ENCODE measurements around the gene ZNF814.
"Not testable (repeated sequence)": the region's sequence is repeated elsewhere in the genome, so short reads cannot be mapped to it uniquely, and the experiment has no call there.

ZNF814 gene

GRCh38 chr19:57814505-57815246, 74.2 kb downstream of the ZNF814 start, which contains the start of gene ZNF552:
ZNF552 (minus strand) TSS chr19:57814913; CDS start chr19:57814743, 170 bp downstream.
- Histone ChIP-seq H2AFZ (ENCODE audit: low read length) (peak within 1 kb of the TSS; percentile 90), H3K9ac (ENCODE audit: low read length) (peak within 1 kb of the TSS; percentile 82), H4K20me1 (ENCODE audit: insufficient read depth, low read length) (no peaks in the 10 kb centered on the region), H3K9me3 (replicated peaks; ENCODE audit: insufficient read depth, low read length) (no peaks in the 10 kb centered on the region), H3K27me3 (replicated peaks; ENCODE audit: insufficient read depth, low read length) (no peaks in the 10 kb centered on the region), H3K9me2 (replicated peaks; ENCODE audit: insufficient read depth, low read length) (no peaks in the 10 kb centered on the region), H3K36me3 (replicated peaks; ENCODE audit: insufficient read depth, low read length) (no peaks in the 10 kb centered on the region), H3K79me2 (ENCODE audit: low read length) (peaks cover 18% of the 10 kb centered on the region), H3K27ac (ENCODE audit: low read length) (peak within 1 kb of the TSS; percentile 35; the same call in 1 of the 2 replicates), H3K4me3 (ENCODE audit: low read length) (peak within 1 kb of the TSS; percentile 91), H3K4me1 (ENCODE audit: low read length) (no peaks in the 10 kb centered on the region), H3K4me2 (ENCODE audit: low read depth, low read length) (peak within 1 kb of the TSS; percentile 82), H3F3A (ENCODE audit: insufficient read depth, low read length) (no peaks in the 10 kb centered on the region; the same call in 1 of the 2 replicates)
- peak; percentile 86 for DNase-seq
- no peak for TF ChIP-seq CTCF (IDR thresholded peaks at IDR 0.05; ENCODE audit: low read length)
- TF ChIP-seq EZH2 (optimal IDR thresholded peaks at IDR 0.05; ENCODE audit: low read depth, low read length): no peak
- no peak for TF ChIP-seq EZH2phosphoT487 (IDR thresholded peaks at IDR 0.05; ENCODE audit: low read length)

- H3K4me2 ChIP-seq (ENCODE audit: low read depth, low read length): peak overlapping the region; percentile 82
- no peaks in the 10 kb centered on the region for H3K4me1 ChIP-seq (ENCODE audit: low read length)
- no peaks in the 10 kb centered on the region for H3K9me2 ChIP-seq (replicated peaks; ENCODE audit: insufficient read depth, low read length)
- H3K79me2 ChIP-seq (ENCODE audit: low read length): peaks cover 13% of the 10 kb centered on the region
- peak overlapping the region; percentile 82 for H3K9ac ChIP-seq (ENCODE audit: low read length)
- H3K27ac ChIP-seq (ENCODE audit: low read length): peak overlapping the region; percentile 35; the same call in 1 of the 2 replicates
- no peaks in the 10 kb centered on the region for H3K27me3 ChIP-seq (replicated peaks; ENCODE audit: insufficient read depth, low read length)
- H2AFZ ChIP-seq (ENCODE audit: low read length): peak overlapping the region; percentile 90
- DNase-seq: no peak
- TF ChIP-seq EZH2 (optimal IDR thresholded peaks at IDR 0.05; ENCODE audit: low read depth, low read length): no peak
- TF ChIP-seq CTCF (IDR thresholded peaks at IDR 0.05; ENCODE audit: low read length): no peak
- no peak for TF ChIP-seq EZH2phosphoT487 (IDR thresholded peaks at IDR 0.05; ENCODE audit: low read length)
- no peaks in the 10 kb centered on the region for H3K9me3 ChIP-seq (replicated peaks; ENCODE audit: insufficient read depth, low read length)
- H3K36me3 ChIP-seq (replicated peaks; ENCODE audit: insufficient read depth, low read length): no peaks in the 10 kb centered on the region
- no peaks in the 10 kb centered on the region for H3F3A ChIP-seq (ENCODE audit: insufficient read depth, low read length)
- peak overlapping the region; percentile 91 for H3K4me3 ChIP-seq (ENCODE audit: low read length)
- H4K20me1 ChIP-seq (ENCODE audit: insufficient read depth, low read length): no peaks in the 10 kb centered on the region
Observed at GRCh38 chr19:57813919-57814504, 74.8 kb downstream of the ZNF814 start.

- H2AFZ ChIP-seq (ENCODE audit: low read length); H3K9me2 ChIP-seq (replicated peaks; ENCODE audit: insufficient read depth, low read length); H3K4me2 ChIP-seq (ENCODE audit: low read depth, low read length); H3K9me3 ChIP-seq (replicated peaks; ENCODE audit: insufficient read depth, low read length); DNase-seq; H3K9ac ChIP-seq (ENCODE audit: low read length); H3K36me3 ChIP-seq (replicated peaks; ENCODE audit: insufficient read depth, low read length); H3K27ac ChIP-seq (ENCODE audit: low read length); H3K4me3 ChIP-seq (ENCODE audit: low read length); H3F3A ChIP-seq (ENCODE audit: insufficient read depth, low read length); H4K20me1 ChIP-seq (ENCODE audit: insufficient read depth, low read length); H3K27me3 ChIP-seq (replicated peaks; ENCODE audit: insufficient read depth, low read length); H3K4me1 ChIP-seq (ENCODE audit: low read length): not testable (repeated sequence)
- H3K79me2 ChIP-seq (ENCODE audit: low read length): peaks cover 13% of the 10 kb centered on the region
Observed at GRCh38 chr19:57812975-57813820, 75.6 kb downstream of the ZNF814 start.
